ENCODE results near the gene RNF123. TPM values are rescaled to one million over a fixed set of nuclear protein-coding genes. Genes with fewer than 3 reads are reported as not detected.

Gene RNF123
- total RNA-seq, 4 donors from 2014 or later: 23.4 to 36.2 (median 31.5) TPM

DNA sequence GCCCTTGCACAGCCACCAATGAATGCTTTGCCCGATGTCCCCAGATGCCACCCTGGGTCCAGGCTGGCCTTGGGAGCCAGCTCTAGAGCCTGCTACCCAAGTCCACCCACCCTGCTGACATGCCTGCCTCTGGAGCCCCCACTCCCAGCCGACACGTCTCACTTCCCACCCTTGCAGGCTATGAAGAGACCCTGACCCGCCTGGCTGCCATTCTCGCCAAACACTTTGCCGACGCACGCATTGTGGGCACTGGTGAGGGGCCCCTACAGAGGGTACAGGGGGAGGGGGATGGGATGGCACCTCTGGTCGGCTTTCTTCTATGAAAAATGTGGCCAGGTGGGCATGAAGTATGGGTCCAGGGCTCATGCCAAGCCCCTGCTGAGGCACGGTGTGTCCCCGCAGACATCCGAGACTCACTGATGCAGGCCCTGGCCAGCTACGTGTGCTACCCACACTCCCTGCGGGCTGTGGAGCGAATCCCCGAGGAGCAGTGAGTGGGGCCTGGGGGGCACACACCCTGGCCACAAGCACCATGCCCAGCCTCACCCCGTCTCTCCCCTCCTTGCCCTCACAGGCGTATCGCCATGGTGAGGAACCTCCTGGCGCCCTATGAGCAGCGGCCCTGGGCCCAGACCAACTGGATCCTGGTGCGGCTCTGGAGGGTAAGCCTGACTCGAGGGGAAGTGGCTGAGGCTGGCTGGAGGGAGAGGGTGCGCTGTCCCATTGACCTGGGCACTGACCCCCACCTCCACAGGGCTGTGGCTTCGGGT lies 24.2 kb downstream of the RNF123 start:
- Histone ChIP-seq H3K4me3 (no peak overlapping the region), H3K27ac (replicated peaks in 1 of 4) (no peak overlapping the region), H3K4me1 (peaks cover 2 to 7% (median 5%) of the 10 kb centered on the region in 4 donors), H3K36me3 (peaks cover 6 to 80% (median 47%) of the 10 kb centered on the region in 4 donors), H3K27me3 (no peaks in the 10 kb centered on the region), H3K9me3 (no peaks in the 10 kb centered on the region)
- 97% methylated on average over 9 of the region's 25 CpGs for WGBS
- TF ChIP-seq POLR2AphosphoS5 (IDR thresholded peaks at IDR 0.05): no peak
- TF ChIP-seq, protein P1, sequence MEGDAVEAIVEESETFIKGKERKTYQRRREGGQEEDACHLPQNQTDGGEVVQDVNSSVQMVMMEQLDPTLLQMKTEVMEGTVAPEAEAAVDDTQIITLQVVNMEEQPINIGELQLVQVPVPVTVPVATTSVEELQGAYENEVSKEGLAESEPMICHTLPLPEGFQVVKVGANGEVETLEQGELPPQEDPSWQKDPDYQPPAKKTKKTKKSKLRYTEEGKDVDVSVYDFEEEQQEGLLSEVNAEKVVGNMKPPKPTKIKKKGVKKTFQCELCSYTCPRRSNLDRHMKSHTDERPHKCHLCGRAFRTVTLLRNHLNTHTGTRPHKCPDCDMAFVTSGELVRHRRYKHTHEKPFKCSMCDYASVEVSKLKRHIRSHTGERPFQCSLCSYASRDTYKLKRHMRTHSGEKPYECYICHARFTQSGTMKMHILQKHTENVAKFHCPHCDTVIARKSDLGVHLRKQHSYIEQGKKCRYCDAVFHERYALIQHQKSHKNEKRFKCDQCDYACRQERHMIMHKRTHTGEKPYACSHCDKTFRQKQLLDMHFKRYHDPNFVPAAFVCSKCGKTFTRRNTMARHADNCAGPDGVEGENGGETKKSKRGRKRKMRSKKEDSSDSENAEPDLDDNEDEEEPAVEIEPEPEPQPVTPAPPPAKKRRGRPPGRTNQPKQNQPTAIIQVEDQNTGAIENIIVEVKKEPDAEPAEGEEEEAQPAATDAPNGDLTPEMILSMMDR (IDR thresholded peaks at IDR 0.05): no peak
- no peak for TF ChIP-seq POLR2A (IDR thresholded peaks at IDR 0.05; ENCODE audit: low read depth)
- TF ChIP-seq EP300 (IDR thresholded peaks at IDR 0.05): no peak
- intact Hi-C loops (cut with DNase I): no loop called here
- DNase-seq (ENCODE audit: extremely low spot score): no peak

DNA sequence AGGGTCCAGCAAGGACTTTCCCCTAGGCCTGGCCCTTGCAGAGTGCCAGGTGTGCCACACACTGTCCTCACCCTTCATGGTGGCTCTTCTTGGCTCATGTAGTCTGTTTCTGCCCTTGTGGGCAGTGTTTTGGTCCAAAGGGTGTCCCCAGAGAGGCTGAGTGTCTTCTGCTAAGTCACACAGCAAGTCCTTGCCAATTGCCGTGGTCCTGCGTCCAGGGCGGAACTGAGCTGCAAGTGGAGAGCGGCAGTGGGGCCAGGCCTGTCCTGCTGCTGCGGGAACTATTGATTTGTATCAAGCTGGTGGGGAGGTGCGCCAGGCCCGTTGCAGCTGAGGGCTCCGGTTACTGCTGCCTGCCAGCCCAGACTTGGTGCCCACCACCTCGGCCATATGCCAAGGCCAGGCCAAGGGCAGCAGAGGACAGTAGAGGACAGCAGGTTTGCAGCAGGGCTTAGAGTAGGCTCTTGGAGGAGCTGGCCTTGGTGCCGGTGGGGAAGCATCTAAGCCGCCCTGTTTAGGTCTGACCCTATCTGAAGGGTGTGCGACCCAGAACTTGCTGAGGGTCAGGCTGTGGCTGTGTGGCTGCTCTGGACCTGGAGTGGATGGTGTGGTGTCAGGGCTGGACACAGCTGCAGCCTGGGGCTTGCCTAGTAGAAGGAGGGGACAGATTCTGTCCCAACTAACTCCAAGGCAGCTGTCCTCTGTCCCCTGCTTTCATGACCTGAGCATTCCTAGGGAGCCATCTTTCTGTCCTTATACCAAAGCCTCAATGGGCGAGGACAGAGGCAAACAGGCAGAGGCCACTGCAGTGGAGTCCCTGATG lies 25.6 kb downstream of the RNF123 start:
- H3K36me3 ChIP-seq: peaks cover 6 to 70% (median 47%) of the 10 kb centered on the region in 4 donors
- peaks cover 13 to 19% (median 18%) of the 10 kb centered on the region in 4 donors for H3K4me1 ChIP-seq
- no peaks in the 10 kb centered on the region for H3K27me3 ChIP-seq
- no peak overlapping the region for H3K27ac ChIP-seq (replicated peaks in 1 of 4)
- 97% methylated on average over 6 of the region's 13 CpGs for WGBS
- H3K4me3 ChIP-seq: no peak overlapping the region
- intact Hi-C loops (cut with DNase I): no loop called here
- TF ChIP-seq EP300 (IDR thresholded peaks at IDR 0.05): no peak
- no peak for TF ChIP-seq POLR2AphosphoS5 (IDR thresholded peaks at IDR 0.05)
- TF ChIP-seq, protein P1 (IDR thresholded peaks at IDR 0.05): no peak
- TF ChIP-seq POLR2A (IDR thresholded peaks at IDR 0.05; ENCODE audit: low read depth): no peak
- DNase-seq (ENCODE audit: extremely low spot score): no peak
- H3K9me3 ChIP-seq: no peaks in the 10 kb centered on the region

DNA sequence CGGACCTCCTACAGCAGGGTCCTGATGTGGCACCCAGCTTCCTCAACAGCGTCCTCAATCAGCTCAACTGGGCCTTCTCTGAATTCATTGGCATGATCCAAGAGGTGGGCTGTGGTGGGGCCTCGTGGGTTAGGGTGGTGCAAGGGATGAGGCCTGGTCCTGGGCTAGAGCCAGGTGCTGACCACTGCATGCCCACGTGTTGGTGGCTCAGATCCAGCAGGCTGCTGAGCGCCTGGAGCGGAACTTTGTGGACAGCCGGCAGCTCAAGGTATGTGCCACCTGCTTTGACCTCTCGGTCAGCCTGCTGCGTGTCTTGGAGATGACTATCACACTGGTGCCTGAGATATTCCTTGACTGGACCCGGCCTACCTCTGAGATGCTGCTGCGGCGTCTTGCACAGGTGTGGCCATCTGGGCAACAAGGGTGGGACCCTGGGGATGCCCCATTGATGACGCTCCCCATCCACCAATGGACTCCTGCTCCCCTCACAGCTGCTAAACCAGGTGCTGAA lies 26.3 kb downstream of the RNF123 start:
- peaks cover 6 to 70% (median 51%) of the 10 kb centered on the region in 4 donors for H3K36me3 ChIP-seq
- no peak for DNase-seq (ENCODE audit: extremely low spot score)
- no peak overlapping the region for H3K27ac ChIP-seq (replicated peaks in 1 of 4)
- intact Hi-C loops (cut with DNase I): no loop called here
- H3K9me3 ChIP-seq: no peaks in the 10 kb centered on the region
- peaks cover 16 to 26% (median 25%) of the 10 kb centered on the region in 4 donors for H3K4me1 ChIP-seq
- no peaks in the 10 kb centered on the region for H3K27me3 ChIP-seq
- H3K4me3 ChIP-seq: no peak overlapping the region
- TF ChIP-seq, protein P1 (IDR thresholded peaks at IDR 0.05): no peak
- TF ChIP-seq EP300 (IDR thresholded peaks at IDR 0.05) (no peak), POLR2AphosphoS5 (IDR thresholded peaks at IDR 0.05) (no peak), POLR2A (IDR thresholded peaks at IDR 0.05; ENCODE audit: low read depth) (no peak)
- 95% methylated on average over 9 of the region's 13 CpGs for WGBS

DNA sequence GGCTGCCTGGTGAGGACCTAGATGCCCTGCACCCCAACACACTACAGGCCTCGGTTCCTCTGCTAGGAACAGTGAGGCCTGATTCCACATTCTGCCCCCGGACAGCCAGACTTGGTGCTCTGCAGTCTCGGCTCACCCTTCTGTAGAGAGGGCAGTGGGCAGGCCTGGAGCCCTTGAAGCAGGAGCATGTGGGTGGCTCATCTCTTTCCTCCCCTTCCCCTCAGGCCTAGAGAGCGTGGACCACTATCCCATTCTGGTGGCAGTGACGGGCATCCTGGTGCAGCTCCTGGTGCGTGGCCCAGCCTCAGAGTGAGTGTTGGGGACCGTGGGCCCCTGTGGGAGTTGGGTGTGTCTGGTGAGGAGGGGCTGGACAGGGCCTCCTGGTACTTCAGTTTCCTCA lies 26.8 kb downstream of the RNF123 start:
- Histone ChIP-seq H3K9me3 (no peaks in the 10 kb centered on the region), H3K4me1 (peaks cover 16 to 27% (median 25%) of the 10 kb centered on the region in 4 donors), H3K27me3 (no peaks in the 10 kb centered on the region), H3K27ac (replicated peaks in 1 of 4) (no peak overlapping the region), H3K4me3 (no peak overlapping the region), H3K36me3 (peaks cover 6 to 70% (median 55%) of the 10 kb centered on the region in 4 donors)
- TF ChIP-seq, protein P1 (IDR thresholded peaks at IDR 0.05): no peak
- TF ChIP-seq POLR2A (IDR thresholded peaks at IDR 0.05; ENCODE audit: low read depth) (no peak), POLR2AphosphoS5 (IDR thresholded peaks at IDR 0.05) (no peak), EP300 (IDR thresholded peaks at IDR 0.05) (no peak)
- no peak for DNase-seq (ENCODE audit: extremely low spot score)
- intact Hi-C loops (cut with DNase I): no loop called here
- 94% methylated on average over 3 of the region's 7 CpGs for WGBS

Measured in esophagus muscularis mucosa (tissue), 4 donors.